ENCODE measurements around the gene PNCK.

GRCh38 chrX:153657161-153657560, 16.5 kb downstream of the PNCK start:
- TF ChIP-seq CTCF (IDR thresholded peaks at IDR 0.05) (no peak), POLR2A (IDR thresholded peaks at IDR 0.05) (no peak)
